ENCODE results near the gene ACSL3.
"Not testable (repeated sequence)": the region's sequence is repeated elsewhere in the genome, so short reads cannot be mapped to it uniquely, and the experiment has no call there.

Gene ACSL3

DNA sequence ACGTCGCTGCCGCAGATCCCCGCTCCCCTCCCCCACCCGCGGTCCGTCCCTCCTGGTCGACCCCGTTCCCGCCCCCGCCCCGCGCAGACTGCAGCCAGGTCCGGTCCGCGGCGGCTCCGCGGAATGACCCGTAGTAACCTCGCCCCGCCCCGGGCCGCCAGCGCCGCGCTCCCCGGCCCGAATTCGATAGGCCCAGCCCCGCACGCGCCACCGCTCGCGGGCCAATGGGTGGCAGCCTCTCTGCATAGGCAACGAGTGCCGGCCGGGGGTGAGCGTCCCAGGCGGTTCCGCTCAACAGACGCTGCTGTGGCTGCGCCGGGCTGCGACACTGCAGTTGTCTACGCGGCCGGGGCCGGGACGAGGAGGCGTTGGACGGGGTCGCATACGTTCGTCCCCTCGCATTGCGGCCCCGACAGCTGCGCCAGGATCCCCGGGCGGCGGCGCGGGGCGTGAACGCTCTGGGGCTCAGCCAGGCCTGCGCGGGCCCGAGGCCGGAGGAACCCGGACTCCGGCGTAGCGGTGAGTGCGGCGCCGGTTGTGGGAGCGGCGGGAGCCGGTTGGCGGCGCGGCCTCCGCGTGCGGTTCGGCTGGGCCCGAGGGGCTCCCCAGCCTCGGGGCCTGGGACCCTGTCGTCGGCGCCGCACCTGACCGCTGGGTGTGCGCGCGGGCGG is at the start of gene ACSL3:
TSS of gene ACSL3 (plus strand) at position 297 of the 671 bp plus-strand sequence. CDS start 47,737 bp downstream, outside the sequence.
- DNase-seq (ENCODE audit: low spot score): peak; percentile 97

DNA sequence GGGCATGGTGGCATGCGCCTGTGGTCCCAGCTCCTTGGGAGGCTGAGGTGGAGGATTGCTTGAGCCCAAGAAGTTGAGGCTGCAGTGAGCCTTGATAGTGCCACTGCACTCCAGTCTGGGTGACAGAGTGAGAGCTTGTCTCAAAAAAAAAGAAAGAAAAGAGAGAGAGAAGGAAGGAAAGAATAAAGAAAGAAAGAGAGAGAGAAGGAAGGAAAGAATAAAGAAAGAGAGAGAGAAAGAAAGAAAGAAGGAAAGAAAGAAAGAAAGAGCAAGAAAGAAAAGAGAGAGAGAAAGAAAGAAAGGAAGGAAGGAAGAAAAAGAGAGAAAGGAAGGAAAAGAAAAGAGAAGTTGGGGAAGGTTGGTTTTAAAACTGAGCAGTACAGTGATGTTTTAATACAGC is 49.0 kb upstream of the ACSL3 start:
- no peak for DNase-seq (ENCODE audit: low spot score)

DNA sequence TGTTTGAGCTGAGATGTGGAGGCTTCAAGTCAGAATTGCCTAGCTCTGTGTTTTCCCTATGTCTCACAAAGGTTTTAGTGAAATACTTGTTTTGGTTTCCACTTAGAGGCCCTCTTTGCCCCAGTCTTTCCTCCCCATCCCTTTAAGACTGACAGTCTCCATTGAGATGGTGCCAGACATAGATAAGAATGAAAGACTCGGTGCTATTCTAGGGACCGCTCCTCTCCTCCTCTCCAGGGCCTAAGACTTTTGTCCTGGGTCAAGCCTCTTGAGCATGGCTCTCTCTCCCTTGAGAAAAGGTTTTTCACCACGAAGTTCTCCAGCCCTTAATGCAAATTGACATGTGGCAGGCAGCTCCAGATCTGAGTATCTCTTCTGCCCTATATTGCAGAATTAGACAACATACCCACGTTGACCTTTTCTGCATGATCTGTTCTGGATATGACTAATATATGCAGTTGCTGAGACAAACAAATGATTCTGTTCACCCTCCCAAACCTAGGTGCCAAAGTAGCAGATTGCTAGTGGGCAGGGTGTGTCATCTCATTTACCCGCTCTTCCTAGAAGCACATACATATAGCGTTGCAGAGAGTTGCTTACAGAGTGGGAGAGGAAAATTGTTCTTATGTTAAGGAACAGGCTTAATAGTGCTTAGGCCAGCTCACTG is 47.5 kb upstream of the ACSL3 start:
- no peak for DNase-seq (ENCODE audit: low spot score)

DNA sequence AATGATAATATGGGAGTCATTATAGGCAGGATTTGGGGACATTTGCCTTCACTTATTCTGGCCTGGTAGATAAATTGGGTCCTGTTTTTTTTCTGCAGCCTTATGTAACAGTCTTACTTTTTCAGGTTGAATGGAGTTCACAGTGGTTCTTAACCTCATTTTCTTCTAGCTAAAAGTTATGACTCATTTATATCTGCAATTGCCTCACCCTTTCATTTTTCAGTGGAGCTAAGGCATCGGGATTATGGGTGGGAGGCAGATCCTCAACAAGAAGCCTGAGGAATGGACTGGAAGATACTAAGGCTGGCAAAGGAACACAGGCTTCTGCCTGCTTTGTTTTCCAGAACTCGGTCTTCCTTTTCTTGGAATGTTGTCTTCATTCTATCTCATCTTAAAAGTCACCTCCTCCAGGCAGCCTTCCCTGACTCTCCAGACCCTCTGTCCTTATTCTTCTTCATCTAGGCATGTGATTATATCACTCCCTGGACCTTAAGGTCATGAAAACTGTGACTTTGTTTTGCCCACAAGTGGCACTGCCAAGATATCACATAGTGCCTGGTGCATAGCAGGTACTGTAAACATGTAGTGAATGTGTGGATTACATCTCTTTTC is 41.0 kb upstream of the ACSL3 start:
- DNase-seq (ENCODE audit: low spot score): no peak

DNA sequence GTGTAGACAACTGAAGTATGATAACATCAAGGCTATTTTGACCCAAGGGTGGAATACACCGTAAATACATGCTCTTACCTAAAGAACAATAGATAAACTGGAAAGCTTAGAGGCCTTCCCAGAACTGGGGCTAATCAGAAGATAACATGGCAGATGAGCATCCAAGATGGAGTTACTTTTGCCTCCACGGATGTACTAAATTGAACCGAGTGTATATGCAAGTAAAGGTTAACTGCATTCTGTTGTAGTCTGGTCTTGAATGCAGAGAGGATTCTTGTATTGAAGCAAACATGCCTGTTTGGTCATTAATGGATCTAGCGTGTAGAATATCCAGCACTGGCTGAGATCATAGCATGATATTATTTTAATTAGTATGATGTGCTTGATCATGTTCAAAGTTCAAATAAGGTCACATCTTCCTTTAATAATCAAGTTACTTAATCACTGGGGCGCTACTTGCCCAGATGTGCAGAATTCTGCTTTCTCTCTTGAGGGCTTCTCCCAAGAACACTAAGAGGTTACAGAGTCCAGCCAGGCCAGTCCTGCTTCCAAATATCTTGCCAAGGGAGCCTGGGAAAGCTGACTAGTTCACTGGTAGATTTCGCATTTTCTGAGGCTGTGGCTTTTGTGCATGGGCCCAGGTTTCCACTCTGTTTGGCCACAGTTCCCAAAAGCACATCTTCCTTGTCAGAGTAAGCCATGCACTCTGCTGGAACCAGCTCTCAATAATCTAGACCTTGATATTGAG is 37.5 kb upstream of the ACSL3 start:
- DNase-seq (ENCODE audit: low spot score): no peak

DNA sequence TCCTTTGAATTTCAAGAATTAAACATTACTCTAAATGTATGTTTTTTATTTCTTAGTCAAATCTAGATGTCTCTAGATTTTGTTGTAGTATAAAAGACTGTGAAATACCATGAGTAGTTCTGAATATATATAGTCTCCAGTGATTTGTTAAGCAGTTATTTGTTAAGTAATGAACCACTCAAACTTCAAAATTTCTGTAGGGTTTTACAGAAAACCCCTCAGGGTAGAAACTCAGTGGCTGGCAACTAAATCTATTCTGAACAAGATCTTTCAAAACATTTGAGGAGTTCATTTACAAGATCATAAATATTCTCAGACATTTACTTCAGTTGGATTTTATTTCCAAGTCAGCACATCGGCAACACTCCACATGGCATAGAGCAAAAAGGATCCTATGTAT is 35.8 kb upstream of the ACSL3 start:
- DNase-seq (ENCODE audit: low spot score): no peak

DNA sequence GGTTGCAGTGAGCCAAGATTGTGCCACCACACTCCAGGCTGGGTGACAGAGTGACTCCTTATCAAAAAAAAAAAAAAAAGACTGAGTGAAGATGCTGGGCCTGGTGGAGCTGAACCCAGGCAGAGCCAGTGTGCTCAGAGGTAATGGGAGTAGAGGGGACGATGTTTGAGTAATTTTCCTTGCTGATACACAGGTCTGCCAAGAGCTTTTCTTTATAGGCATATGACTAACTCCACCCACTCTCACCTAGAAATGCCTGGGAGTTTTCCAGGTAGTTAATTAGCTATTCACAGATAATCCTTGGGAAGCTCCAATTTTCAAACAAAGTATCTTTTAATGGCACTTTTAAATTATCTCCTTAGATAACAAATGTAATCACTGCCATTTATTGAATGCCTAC is 33.4 kb upstream of the ACSL3 start:
- DNase-seq (ENCODE audit: low spot score): no peak

DNA sequence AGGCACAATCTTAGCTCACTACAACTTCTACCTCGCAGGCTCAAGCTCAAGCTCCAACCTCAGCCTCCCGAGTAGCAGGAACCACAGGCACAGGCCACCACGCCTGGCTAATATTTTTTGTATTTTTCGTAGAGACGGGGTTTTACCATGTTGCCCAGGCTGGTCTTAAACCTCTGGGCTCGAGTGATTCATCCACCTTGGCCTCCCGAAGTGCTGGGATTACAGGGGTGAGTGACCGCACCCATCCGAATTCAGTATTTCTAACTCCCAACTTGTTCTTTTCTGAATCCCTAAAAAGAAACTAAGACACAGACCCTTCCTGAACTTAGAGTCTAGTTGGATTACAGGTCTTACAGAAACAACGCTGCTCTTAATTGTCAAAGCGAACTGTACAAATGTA is 32.3 kb upstream of the ACSL3 start:
- no peak for DNase-seq (ENCODE audit: low spot score)

DNA sequence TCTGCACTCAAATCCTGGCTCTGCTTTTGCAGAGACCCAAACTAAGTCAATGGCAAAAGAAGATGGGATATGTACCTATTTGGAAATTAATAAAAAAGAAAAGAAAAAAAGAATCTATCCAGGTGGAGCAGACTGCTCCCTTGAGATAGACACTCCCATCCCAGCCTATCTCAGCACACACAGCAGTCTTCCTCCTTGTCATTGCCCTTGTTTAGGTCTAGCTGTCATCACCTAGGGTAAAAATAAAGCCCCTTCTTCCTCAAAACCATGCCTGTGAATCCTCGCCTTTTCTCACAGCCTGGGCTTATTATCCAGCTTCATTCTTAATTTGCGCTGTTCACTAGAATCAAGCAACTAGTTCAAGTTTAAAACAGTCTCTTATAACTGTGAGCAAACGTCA is 30.7 kb upstream of the ACSL3 start:
- DNase-seq (ENCODE audit: low spot score): no peak

DNA sequence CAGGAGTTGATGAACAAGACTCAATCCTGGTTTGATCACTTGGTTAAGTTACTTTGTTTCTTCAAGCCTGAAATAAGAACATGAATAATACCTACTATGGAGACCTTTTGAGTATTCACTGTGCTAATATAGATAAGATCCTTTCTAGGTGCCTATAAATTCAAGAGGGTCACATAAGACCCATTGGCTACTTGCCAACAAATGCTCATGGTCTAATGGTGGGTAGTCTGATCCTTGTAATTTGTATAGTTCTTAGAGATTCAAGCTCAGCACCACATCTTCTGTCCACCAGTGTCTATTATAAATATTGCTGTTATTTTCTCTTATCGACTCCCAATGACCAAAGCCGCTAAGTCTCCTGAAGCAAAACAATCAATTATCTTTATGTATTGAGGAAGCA is 27.4 kb upstream of the ACSL3 start:
- DNase-seq (ENCODE audit: low spot score): no peak

DNA sequence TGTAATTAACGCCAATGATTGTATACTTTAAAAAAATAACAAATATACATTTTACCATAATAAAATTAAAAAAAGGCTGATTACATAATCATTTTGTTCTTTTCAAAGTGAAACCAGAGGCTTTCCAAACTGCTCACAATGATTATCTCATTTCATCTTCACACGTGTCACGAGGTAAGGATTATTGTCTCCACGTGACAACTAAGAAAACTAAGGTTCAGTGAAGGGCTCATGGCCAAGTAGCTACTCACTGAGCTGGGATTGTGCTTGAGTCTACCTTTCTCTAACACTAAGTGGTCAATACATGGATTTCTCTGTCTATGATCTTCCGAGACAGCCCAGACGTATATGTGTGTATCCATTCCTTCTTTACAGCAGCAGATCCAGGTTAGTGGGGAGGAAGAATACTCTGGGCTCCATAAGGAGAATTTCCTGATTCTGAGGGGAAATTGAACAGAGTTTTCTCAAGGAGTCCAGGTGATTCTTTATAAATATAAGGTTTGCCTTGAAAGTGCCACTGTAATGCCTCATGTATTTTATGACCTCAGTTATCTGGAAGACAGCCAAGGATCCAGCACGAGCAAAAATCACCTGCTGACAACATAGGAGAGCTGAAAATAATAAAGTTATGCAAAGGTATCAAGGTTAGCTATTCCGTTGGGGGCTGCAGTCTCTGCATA is 25.6 kb upstream of the ACSL3 start:
- DNase-seq (ENCODE audit: low spot score): no peak

DNA sequence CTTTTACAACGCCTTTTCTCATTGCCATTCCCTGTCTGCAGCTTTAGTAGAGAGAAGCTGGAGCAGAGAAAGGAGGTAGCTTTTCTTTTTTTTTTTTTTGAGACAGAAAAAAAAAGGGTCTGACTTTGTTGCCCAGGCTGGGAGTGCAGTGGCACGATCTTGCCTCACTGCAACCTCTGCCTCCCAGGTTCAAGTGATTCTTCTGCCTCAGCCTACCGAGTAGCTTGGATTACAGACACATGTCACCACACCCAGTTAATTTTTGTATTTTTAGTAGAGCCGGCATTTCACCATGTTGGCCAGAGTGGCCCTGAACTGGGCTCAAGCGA is 25.0 kb upstream of the ACSL3 start:
- no peak for DNase-seq (ENCODE audit: low spot score)

DNA sequence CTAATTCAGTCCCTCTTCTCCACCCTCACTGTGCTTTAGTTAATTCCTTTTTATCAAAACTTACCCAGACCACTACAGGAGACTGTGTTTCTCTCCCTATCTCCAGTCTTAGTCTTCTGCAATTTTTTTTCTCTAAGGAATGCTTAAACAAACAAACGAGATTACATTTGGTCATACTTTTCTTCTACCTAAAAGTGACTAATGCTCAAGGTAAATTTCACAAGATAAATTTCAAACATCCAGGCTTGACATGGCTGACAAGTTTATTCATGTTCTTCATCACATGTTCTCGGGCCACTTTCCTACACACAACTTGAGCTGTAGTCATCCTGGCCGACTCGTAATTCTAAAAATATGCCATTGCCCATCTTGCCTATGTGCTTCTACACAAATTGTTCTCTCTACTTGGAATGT is 23.2 kb upstream of the ACSL3 start:
- DNase-seq (ENCODE audit: low spot score): no peak

DNA sequence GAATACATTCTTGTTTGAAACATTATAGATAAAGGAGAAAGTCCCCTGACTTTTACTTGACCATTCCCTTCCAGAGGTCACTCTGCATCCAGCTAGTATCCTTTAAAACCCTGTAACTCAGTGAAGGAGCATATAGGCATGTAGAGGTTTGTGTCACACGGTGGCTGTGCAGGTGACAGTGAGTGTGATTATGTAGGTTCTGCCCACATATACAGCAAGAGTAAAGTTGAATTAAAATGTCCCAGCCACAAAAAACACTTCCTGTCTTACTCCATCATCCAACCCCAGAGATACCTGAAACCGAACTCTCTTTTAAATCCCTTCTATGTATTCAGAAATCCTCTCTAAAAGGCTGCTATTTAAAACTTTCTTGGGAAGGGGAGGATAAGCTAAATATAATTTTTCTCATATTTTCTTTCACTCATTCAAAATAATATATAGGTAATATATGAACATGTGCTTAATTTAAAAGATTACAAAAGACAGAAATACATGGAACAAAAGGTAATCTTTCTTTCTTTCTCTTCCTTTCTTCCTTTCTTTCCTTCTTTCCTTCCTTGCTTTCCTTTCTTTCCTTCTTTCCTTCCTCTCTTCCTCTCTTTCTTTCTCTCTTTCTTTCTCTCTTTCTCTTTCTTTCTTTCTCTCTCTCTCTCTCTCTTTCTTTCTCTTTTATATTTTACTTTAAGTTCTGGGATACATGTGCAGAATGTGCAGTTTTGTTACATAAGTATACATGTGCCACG is 20.6 kb upstream of the ACSL3 start:
- no peak for DNase-seq (ENCODE audit: low spot score)

DNA sequence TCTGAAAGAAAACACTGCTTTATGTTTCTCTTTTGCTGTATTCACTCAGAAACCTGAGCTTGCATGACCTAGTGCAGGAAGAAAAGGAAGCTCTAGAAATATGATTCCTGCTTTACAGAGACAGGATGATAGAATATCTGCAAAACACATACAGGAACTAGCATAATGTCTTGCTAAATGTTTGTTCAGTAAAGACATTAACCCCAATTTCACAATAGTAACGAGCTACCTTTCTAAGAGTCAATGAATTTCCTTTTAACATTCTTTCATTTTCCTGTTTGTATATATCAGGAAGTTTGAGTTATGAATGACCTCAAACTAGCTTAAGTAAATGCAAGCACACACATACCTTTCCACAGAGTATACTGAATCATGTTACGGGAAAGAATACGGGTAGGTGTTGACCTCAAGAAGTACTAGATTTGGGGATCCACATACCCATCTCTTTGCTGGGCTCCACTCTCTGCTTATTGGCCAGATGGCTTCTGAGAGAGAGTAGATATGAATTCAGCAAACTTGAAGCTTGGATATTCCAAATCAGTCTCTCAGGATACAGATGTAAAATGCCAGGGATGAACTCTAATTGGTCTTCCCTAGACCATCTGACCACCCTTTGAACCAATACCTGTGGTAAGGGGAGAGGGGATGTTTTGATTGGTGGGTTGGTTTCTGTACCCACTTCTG is 18.2 kb upstream of the ACSL3 start:
- no peak for DNase-seq (ENCODE audit: low spot score)

DNA sequence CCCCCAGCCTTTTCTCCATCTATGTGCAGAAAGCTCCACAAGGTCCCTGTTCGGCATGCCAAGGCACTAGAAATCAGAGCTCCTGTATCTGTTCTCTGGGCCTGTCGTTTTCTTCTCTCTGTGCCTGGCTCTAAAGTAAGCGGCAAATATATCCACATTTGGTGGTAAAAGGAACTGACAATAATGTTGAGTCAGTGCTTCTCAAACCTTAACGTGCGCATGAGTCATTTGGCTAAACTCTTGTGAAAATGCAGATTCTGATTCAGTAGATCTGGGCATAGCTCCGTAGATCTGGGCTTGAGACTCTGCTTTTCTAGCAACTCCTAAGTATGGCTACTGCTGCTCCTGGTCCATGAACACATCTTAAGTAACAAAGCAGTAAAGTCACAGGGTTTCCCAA is 16.5 kb upstream of the ACSL3 start:
- DNase-seq (ENCODE audit: low spot score): no peak

DNA sequence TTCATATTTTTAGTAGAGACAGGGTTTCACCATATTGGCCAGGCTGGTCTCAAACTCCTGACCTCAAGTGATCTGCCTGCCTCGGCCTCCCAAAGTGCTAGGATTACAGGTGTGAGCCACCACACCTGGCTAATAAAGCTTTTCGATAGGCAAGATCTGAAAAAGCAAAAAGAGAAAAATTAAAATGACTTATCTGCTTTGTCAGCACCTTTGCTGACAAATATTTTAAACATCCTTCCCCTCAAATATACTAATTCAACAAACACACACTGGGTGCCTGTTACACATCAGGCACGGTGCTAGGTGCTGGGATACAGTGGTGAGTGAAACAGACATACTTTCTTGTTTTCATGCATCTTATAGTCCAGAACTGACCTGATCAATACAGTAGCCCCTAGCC is 15.5 kb upstream of the ACSL3 start:
- DNase-seq (ENCODE audit: low spot score): not testable (repeated sequence)

DNA sequence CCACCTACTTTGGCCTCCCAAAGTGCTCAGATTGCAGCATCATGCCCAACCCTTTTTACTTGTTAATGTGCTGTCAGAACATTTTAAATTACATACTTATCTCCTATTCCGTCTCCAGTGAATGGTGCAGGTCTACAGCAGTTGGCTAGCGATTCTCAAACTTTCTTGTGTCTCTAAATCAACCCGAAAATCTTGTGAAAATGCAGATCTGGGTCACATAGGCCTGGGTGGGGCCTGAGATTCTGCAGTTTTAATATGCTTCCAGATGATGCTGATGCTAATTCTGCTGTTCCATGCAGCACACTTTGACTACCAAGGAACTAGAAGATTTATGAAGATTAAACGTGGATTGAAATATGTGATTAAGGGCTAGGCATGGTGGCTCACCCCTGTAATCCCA is 14.8 kb upstream of the ACSL3 start:
- DNase-seq (ENCODE audit: low spot score): no peak

DNA sequence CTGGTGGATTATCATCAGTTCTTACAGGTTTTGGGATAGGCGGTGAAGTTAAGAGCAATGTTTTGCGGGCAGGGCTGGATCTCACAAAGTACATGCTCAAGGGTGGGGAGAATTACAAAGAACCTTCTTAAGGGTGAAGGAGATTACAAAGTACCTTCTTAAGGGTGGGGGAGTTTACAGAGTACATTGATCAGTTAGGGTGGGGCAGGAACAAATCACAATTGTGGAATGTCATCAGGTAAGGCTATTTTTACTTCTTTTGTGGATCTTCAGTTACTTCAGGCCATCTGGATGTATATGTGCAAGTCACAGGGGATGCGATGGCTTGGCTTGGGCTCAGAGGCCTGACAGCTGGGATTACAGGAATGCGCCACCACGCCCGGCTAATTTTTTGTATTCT is 12.8 kb upstream of the ACSL3 start:
- not testable (repeated sequence) for DNase-seq (ENCODE audit: low spot score)

DNA sequence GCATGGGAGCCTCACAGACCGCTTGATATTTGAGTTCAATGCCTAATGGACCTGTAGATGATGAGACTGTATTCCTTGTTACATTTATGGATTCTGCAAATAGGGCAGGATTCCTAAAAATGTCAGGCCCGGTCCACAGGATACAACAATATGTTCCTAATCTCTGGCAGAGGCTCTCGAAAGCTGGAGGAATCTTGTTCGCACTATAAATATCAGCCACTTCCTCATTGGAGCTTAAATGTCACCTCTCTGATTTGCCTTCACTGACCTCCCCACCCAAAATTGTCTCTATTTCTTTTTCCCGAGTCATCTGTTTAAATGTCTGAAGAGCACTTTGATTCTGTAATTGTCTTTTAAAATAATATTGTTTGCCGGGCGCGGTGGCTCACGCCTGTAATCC is 12.0 kb upstream of the ACSL3 start:
- DNase-seq (ENCODE audit: low spot score): no peak

DNA sequence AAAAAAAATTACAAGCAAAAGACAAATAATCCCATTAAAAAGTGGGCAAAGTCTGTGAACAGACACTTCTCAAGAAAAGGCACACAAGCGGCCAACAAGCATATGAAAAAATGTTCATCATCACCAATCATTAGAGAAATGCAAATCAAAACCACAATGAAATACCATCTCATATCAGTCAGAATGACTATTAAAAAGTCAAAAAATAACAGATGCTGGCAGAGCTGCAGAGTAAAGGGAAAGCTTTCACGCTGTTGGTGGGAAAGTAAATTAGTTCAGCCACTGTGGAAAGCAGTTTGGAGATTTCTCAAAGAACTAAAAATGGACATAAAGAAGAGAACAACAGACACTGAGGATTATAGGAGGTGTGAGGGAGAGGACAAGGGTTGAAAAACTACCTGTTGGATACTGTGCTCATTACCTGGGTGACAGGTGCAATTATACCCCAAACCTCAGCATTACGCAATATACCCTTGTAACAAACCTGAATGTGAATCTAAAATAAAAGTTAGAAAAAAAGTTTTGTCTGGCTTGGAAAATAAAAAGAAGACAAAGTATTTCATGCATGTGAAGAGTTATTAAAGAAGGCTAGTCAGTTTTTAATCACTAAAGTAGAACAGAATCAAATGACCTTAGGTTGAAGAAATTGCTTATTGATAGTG is 8.7 kb upstream of the ACSL3 start:
- no peak for DNase-seq (ENCODE audit: low spot score)
